AG04449 (cell line): ENCODE data around the gene RBMS3.

Experiments used
- CTCF ChIA-PET: fragments of 350-600 bp; formaldehyde crosslinking; extraction: SDS; loops from one replicate; lab custom pipeline; 2021; ENCODE audit warnings: antibody characterized with exemption; lab: Yijun Ruan, JAX
- POLR2A ChIA-PET: fragments of 400-600, 350-600 bp; formaldehyde crosslinking; extraction: SDS; loops from one replicate; lab custom pipeline; 2020; ENCODE audit warnings: antibody characterized with exemption, inconsistent platforms; lab: Yijun Ruan, JAX
- DNase-seq: peaks from one replicate; pipeline ENCODE4 v3.0.0-alpha.2; 2010; ENCODE audit warnings: low read depth, low spot score
- H3K4me3 ChIP-seq: 2 replicates; pipeline ENCODE4 v1.5.1; 2011; ENCODE audit warnings: low read depth, mild to moderate bottlenecking, control low read depth, low read length
- CTCF ChIP-seq: IDR thresholded peaks from one replicate; pipeline ENCODE4 v1.5.1; 2011; ENCODE audit warnings: mild to moderate bottlenecking, moderate library complexity, low read length, control low read depth, inconsistent platforms; ENCODE audit not compliant: insufficient read depth; ENCODE audit errors: missing control alignments

Gene RBMS3

GRCh38 chr3:29952431-29952830 lies 671.6 kb downstream of the RBMS3 start:
- no peak for TF ChIP-seq CTCF
- ChIA-PET CTCF (no interaction called here), POLR2A (no interaction called here)
- H3K4me3 ChIP-seq = no peak overlapping the region
- DNase-seq = no peak

- H3K4me3 ChIP-seq = no peak overlapping the region
- ChIA-PET POLR2A (no interaction called here), CTCF (interaction anchor here (0.8 kb wide), 1 partner anchor 58 kb away, joined by 5 read pairs; no protein-coding TSS in a partner anchor)
- DNase-seq = no peak
- TF ChIP-seq CTCF = no peak
Observed at GRCh38 chr3:29955413-29955812, 674.5 kb downstream of the RBMS3 start.

DNA sequence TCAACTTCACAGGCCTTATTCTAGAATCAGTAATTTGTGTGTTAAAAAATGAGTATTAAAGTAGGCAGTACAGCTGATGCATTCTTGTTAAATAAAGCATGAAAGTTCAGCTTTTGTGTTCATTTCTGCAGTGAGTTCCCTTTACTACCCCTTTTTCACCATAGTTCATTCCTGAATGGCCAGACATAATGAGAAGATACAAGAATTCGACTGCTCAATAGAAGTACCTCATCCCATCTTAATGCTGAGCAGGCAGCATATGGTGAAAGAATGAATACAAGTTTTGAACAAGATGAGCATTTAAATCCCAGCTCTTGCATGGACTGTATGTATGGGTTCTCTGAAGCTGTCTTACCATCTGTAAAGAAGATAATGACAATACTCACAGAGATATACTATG lies 677.9 kb downstream of the RBMS3 start:
- TF ChIP-seq CTCF = no peak
- ChIA-PET CTCF (no interaction called here), POLR2A (no interaction called here)
- no peak for DNase-seq
- no peak overlapping the region for H3K4me3 ChIP-seq

DNA sequence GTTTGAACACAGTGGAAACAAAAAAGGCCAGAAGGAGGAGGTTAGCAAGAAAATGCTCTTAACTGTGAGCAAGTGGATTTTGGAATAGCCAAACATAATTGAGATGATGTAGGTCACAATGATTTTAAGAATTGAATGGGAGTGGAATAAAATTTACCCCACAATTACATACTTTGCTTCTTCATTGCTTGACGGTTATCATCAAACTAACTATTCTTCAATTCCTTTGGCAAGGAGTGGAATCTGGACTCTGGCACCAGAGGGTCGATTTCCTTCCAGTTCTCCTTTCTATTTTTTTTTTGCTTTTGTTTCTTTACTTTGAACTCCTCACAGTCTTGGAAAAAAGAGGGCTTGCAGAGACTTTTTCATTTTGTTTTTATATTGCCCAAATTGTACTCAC lies 691.0 kb downstream of the RBMS3 start:
- DNase-seq = no peak
- TF ChIP-seq CTCF = no peak
- ChIA-PET POLR2A (no interaction called here), CTCF (interaction anchor here (1.0 kb wide), 1 partner anchor 13 kb away, joined by 3 read pairs; no protein-coding TSS in a partner anchor)
- H3K4me3 ChIP-seq = no peak overlapping the region

DNA sequence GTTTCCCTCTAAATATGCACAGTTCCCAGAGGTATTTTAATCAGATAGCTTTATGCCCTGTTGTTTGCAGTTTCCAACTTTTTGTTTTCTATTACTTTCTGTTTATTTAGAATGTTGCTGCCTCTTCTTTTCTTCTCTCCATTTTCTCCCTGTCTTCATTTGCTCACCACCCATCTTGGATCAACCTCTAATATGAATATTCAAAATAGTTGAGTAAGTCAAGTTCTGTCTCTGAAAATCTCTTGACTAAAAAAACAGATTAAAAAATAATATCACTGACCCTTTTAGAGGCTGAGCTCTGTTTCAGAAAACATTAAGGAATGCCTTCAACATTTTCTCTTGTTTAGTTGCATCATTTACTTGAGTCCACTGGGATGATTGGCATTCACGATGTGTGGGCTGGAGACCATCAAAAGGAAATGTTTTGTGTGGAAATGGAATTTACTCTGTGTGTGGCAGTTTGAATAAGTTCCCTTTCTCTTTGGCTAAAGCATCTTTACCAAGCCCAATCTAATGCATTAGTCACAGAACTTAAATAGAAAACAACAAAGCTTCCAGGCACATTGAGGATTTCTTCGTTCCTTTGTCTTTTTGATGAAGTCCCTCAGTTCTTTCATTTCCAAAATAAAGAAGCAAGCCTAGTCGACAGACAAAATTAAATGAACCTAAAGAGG lies 691.6 kb downstream of the RBMS3 start:
- ChIA-PET POLR2A (no interaction called here), CTCF (interaction anchor here (1.0 kb wide), 1 partner anchor 13 kb away, joined by 3 read pairs; no protein-coding TSS in a partner anchor)
- no peak for TF ChIP-seq CTCF

GRCh38 chr3:29973763-29974162 lies 692.9 kb downstream of the RBMS3 start:
- ChIA-PET CTCF (interaction anchor here (0.7 to 1.0 kb wide), 2 partner anchors 39 kb away, joined by 3 read pairs; no protein-coding TSS in a partner anchor), POLR2A (no interaction called here)
- H3K4me3 ChIP-seq = no peak overlapping the region
- no peak for TF ChIP-seq CTCF
- no peak for DNase-seq

More for the DNA sequence above, 691.6 kb downstream of the RBMS3 start:
- DNase-seq = peak; percentile 80
- H3K4me3 ChIP-seq = no peak overlapping the region
